ENCODE data around the gene KPNA3.
"Not testable (repeated sequence)": the region's sequence is repeated elsewhere in the genome, so short reads cannot be mapped to it uniquely, and the experiment has no call there.

Gene KPNA3

GRCh38 chr13:49816047-49816446 lies 23.6 kb upstream of the KPNA3 start:
- not testable (repeated sequence) for H3K27me3 Mint-ChIP-seq, H3K27ac Mint-ChIP-seq, H3K4me3 Mint-ChIP-seq

GRCh38 chr13:49814551-49815270 lies 22.2 kb upstream of the KPNA3 start:
- no peak overlapping the region for H3K4me3 Mint-ChIP-seq
- H3K36me3 Mint-ChIP-seq, result no peaks in the 10 kb centered on the region
- no peaks in the 10 kb centered on the region for H3K4me1 Mint-ChIP-seq

More at GRCh38 chr13:49816047-49816446, 23.6 kb upstream of the KPNA3 start:
- not testable (repeated sequence) for H3K9me3 Mint-ChIP-seq, H3K36me3 Mint-ChIP-seq, H3K4me1 Mint-ChIP-seq

GRCh38 chr13:49812812-49813211 lies 20.3 kb upstream of the KPNA3 start:
- H3K4me1 Mint-ChIP-seq, result no peaks in the 10 kb centered on the region
- no peaks in the 10 kb centered on the region for H3K36me3 Mint-ChIP-seq
- H3K27ac Mint-ChIP-seq, result no peak overlapping the region
- H3K9me3 Mint-ChIP-seq, result no peaks in the 10 kb centered on the region
- H3K27me3 Mint-ChIP-seq, result peaks cover 6% of the 10 kb centered on the region
- no peak overlapping the region for H3K4me3 Mint-ChIP-seq

More at GRCh38 chr13:49814551-49815270, 22.2 kb upstream of the KPNA3 start:
- H3K27me3 Mint-ChIP-seq, result peaks cover 4% of the 10 kb centered on the region
- H3K27ac Mint-ChIP-seq, result no peak overlapping the region
- H3K9me3 Mint-ChIP-seq, result no peaks in the 10 kb centered on the region

- no peaks in the 10 kb centered on the region for H3K36me3 Mint-ChIP-seq
- H3K27ac Mint-ChIP-seq, result no peak overlapping the region
- H3K27me3 Mint-ChIP-seq, result peaks cover 6% of the 10 kb centered on the region
- no peak overlapping the region for H3K4me3 Mint-ChIP-seq
- H3K4me1 Mint-ChIP-seq, result no peaks in the 10 kb centered on the region
- no peaks in the 10 kb centered on the region for H3K9me3 Mint-ChIP-seq
Observed at GRCh38 chr13:49811527-49811908, 19.0 kb upstream of the KPNA3 start.

DNA sequence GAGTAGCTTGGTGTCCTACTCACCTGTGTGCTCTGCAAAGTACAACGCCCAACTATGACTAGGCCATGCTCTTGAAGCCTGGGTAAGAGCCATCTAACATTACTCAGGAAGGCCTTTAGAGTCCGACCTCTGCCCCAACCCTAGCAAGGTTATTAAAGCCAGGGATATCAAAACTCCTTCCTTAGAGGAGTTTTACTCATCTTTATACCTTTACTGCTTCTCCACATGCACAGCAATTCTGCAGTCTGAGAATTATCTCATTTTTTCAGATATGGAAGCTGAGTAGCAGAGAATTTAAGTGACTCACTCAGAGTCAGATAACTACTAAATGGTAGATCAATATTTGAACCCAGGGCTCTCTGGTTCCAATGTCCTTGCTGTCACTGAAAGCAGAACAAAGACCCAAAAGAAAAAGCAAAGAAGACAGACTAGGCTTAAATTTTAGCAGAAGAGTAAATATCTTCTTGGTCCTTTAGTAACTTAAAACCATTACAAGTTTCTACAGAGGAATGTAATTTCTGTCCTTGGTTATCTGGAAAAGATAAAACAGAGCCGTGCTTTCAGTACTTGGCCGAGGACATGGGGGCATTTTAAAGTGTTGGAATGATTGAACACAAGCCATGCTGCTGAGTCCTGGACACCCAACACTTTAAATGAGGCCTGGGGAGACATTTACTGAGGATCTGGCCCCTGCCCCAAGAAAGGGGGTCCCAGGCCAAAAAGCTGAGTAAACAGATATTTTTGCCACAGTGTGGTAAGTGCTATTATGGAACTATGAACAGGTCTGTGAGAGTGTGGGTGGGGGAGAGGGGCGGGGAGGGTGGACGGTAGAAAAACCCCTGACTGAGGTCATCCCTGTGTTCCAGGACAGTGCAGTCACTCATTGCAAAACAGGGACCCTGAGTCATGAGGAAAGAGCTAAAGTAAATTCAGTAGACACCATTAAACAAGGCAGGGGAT lies 18.4 kb upstream of the KPNA3 start:
- Mint-ChIP-seq H3K4me3 (no peak overlapping the region), H3K27me3 (peaks cover 8% of the 10 kb centered on the region), H3K36me3 (no peaks in the 10 kb centered on the region), H3K27ac (no peak overlapping the region), H3K9me3 (no peaks in the 10 kb centered on the region), H3K4me1 (no peaks in the 10 kb centered on the region)

DNA sequence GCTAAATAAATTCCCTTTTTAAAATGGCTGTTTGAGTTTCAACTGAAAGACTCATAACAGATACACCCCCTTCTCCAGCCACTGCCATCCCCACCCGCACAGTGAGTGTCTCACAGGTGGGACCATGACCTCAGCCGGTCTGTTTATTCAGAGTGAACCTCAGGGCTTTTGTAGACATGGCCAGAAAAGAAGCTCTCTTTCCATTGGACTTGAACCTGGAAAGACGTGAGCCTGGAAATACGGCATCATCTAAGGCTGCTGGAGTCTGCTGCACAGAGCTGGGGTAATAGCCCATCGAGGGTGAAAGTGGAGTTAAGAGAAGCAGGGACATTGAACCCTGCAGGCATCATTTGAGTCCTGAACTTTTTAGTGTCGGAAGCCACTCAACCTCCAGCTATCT lies 15.2 kb upstream of the KPNA3 start:
- H3K4me3 Mint-ChIP-seq, result no peak overlapping the region
- H3K27ac Mint-ChIP-seq, result no peak overlapping the region
- no peaks in the 10 kb centered on the region for H3K9me3 Mint-ChIP-seq
- H3K4me1 Mint-ChIP-seq, result no peaks in the 10 kb centered on the region
- H3K27me3 Mint-ChIP-seq, result peaks cover 6% of the 10 kb centered on the region
- no peaks in the 10 kb centered on the region for H3K36me3 Mint-ChIP-seq

DNA sequence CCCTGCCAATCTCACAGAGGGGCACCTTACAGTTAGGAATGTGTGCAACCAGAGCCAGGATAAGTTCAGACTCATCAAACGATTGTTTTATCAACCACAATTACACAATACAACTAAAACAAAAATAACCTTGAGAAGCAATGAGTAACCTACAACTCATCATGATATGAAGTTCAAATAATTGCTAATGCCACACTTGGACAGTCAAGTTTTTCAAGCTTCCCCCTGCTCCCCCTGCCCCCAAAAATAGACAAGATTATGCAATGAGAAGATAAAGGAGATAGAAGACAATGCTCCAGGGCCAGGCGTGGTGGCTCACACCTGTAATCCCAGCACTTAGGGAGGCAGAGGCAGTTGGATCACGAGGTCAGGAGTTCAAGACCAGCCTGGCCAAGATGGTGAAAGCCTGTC lies 13.6 kb upstream of the KPNA3 start:
- Mint-ChIP-seq H3K27ac (no peak overlapping the region), H3K4me3 (no peak overlapping the region), H3K27me3 (peaks cover 6% of the 10 kb centered on the region), H3K36me3 (no peaks in the 10 kb centered on the region), H3K9me3 (no peaks in the 10 kb centered on the region), H3K4me1 (no peaks in the 10 kb centered on the region)

- not testable (repeated sequence) for H3K4me1 Mint-ChIP-seq, H3K36me3 Mint-ChIP-seq, H3K27ac Mint-ChIP-seq, H3K27me3 Mint-ChIP-seq, H3K9me3 Mint-ChIP-seq, H3K4me3 Mint-ChIP-seq
Observed at GRCh38 chr13:49803047-49803446, 10.6 kb upstream of the KPNA3 start.

GRCh38 chr13:49802426-49802825 lies 9.9 kb upstream of the KPNA3 start:
- H3K4me1 Mint-ChIP-seq, result no peaks in the 10 kb centered on the region
- H3K27me3 Mint-ChIP-seq, result peaks cover 4% of the 10 kb centered on the region
- H3K36me3 Mint-ChIP-seq, result no peaks in the 10 kb centered on the region
- H3K9me3 Mint-ChIP-seq, result no peaks in the 10 kb centered on the region
- no peak overlapping the region for H3K27ac Mint-ChIP-seq
- H3K4me3 Mint-ChIP-seq, result no peak overlapping the region

DNA sequence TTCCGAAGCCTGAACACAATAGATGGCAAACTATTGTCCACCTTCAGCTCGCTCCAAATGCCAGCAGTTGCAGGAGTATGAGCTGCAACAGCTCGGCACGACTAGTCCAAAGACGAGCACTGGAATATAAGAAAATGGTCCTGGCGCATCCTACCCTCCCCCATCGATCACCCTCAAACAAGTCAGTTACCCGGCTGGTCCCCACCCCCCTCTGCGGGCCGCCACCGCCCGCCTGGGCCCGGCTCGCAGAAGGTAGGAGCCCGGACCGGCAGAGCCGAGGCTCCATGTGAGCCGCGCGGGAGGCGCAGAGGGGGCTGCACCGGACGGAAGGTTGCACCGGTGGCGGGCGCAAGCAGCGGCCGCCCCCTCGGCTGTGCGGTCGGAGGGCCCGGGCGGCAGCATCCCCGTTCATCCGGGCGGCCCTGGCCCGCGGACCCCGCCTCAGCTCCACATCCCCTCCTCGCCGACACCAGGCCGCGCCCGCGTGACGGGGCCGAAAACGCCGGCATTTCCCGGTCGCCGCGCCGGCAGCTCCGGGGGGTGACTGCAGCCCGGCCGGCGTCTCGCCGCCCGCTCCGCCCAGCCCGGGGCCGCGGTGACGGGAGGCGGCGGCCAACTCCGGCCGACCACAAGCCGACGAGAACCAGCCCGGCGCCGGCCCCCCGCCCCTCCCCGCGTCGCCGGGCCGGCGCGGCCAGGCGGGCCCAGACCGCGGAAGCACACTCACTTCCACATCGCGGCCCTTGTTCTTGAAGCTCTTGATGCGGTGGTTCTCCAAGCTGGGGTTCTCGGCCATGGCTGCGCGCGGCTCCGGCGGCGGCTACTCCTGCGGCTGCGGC lies 552 bp downstream of the KPNA3 start:
- Mint-ChIP-seq H3K36me3 (peaks cover 3% of the 10 kb centered on the region), H3K4me3 (peak overlapping the region; percentile 98), H3K4me1 (peaks cover 36% of the 10 kb centered on the region), H3K27me3 (no peaks in the 10 kb centered on the region), H3K27ac (peak overlapping the region; percentile 98), H3K9me3 (no peaks in the 10 kb centered on the region)

DNA sequence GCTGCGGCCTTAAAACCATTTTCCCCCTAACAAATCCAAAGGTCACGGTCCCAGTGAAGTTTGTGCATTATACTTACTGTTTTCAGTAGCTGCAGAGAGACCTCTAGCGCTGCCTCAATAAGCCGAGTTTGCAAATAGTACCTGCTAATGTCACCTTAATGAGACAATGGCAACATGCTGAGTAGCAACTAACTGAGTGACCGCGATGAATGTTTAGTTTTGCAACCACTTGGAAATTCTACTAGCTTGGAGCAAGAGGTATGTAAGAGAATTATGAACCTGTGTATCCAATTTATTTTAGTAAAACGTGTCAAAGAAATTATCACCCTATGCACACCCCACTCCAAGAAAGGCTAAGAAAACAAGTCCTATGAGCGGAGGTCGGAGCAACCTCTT lies 1.2 kb downstream of the KPNA3 start:
- Mint-ChIP-seq H3K9me3 (no peaks in the 10 kb centered on the region), H3K4me3 (peak overlapping the region; percentile 98), H3K27me3 (no peaks in the 10 kb centered on the region), H3K27ac (peak overlapping the region; percentile 93), H3K36me3 (peaks cover 7% of the 10 kb centered on the region), H3K4me1 (peaks cover 43% of the 10 kb centered on the region)

- Mint-ChIP-seq H3K27ac (no peak overlapping the region), H3K27me3 (no peaks in the 10 kb centered on the region), H3K9me3 (no peaks in the 10 kb centered on the region), H3K4me3 (no peak overlapping the region), H3K4me1 (peaks cover 56% of the 10 kb centered on the region), H3K36me3 (peaks cover 8% of the 10 kb centered on the region)
Observed at GRCh38 chr13:49789968-49790367, 2.5 kb downstream of the KPNA3 start.

- Mint-ChIP-seq H3K27ac (peak overlapping the region; percentile 0), H3K9me3 (no peaks in the 10 kb centered on the region), H3K27me3 (no peaks in the 10 kb centered on the region), H3K36me3 (peaks cover 10% of the 10 kb centered on the region), H3K4me3 (peak overlapping the region; percentile 1), H3K4me1 (peaks cover 76% of the 10 kb centered on the region)
Observed at GRCh38 chr13:49786401-49787008, 6.0 kb downstream of the KPNA3 start.

GRCh38 chr13:49784886-49785570 lies 7.5 kb downstream of the KPNA3 start:
- peaks cover 76% of the 10 kb centered on the region for H3K4me1 Mint-ChIP-seq
- no peaks in the 10 kb centered on the region for H3K9me3 Mint-ChIP-seq
- H3K27ac Mint-ChIP-seq, result no peak overlapping the region
- H3K27me3 Mint-ChIP-seq, result no peaks in the 10 kb centered on the region
- H3K36me3 Mint-ChIP-seq, result peaks cover 12% of the 10 kb centered on the region
- H3K4me3 Mint-ChIP-seq, result no peak overlapping the region

DNA sequence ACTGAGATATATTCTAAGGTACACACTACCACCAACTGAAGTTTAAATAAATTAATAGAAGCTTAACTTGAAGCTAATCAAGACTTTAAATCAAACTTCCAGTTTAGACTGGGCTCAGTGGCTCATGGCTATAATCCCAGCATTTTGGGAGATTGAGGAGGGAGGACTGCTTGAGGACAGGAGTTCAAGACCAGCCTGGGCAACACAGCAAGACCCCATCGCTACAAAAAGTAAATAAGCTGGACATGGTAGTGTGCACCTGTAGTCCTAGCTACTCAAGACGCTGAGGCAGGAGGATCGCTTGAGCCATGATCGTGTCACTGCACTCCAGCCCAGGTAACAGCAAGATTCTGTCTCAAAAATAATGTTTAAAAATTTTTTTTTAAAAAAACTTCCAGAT lies 8.6 kb downstream of the KPNA3 start:
- Mint-ChIP-seq H3K4me1 (peaks cover 76% of the 10 kb centered on the region), H3K9me3 (no peaks in the 10 kb centered on the region), H3K27me3 (no peaks in the 10 kb centered on the region), H3K36me3 (peaks cover 8% of the 10 kb centered on the region), H3K4me3 (no peak overlapping the region), H3K27ac (no peak overlapping the region)

All from activated naive CD4-positive, alpha-beta T cell treated with anti-CD3 and anti-CD28 coated beads, Interleukin-2, amount 50 U/mL, for 24 hours (primary cell).